Measurements from ENCODE around the gene SLC27A1.
A peak's percentile ranks its signal among the peaks of the same experiment; 100 is the strongest.

SLC27A1 gene

DNA sequence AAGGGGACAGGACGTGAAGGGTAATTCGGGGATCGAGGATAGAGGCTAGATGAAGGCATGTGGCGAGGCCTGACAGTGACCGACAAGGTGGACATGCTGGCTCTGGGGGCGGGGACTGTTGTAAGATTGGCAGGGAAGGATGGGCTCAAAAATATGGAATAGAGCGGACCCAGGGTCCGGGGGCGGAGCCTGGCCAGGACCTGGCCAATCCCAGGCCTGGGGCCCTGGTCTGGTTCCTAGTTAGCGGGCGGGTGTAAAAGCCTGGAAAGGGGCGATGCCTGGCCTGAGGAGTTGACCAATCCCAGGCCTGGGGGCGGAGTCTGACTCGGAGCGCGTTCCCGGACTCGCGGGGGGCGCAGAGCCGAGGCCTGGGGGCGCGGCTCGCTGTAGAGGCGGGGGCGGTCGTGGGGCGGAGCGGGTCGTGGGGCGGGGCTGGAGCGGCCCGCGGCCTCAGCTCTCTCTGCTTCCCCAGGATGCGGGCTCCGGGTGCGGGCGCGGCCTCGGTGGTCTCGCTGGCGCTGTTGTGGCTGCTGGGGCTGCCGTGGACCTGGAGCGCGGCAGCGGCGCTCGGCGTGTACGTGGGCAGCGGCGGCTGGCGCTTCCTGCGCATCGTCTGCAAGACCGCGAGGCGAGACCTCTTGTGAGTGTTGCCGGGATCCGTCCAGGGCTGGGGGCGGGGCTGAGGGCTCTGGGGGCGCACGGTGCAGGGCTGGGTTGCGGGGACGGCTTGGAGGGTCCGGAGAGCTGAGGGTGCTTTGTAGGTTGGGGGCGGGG lies at the start of gene SLC27A1:
Gene SLC27A1 (plus strand): TSS at position 457 of the 774 bp plus-strand sequence. CDS start 17 bp downstream, at position 474.
- peak; percentile 87 for DNase-seq (ENCODE audit: low spot score)

DNA sequence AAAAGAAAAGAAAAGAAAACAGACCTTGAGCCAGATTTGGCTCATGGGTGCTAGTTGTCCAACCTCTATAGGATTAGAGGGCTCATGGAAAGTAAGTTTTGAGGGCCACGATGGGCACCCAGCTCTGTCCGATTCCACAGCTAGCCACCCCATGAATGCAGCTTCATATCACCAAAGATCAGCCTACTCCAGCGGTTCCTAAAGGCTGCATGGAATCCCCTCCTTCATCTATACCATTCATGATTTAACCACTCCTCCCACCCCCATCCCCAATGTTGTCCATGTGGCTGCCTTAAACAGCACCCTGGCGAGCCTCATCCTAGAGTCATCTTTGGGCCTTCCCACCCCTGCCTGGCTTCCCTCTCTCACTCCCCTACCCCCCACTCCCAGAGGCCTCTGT lies 48.4 kb upstream of the SLC27A1 start:
- DNase-seq (ENCODE audit: low spot score), result no peak

DNA sequence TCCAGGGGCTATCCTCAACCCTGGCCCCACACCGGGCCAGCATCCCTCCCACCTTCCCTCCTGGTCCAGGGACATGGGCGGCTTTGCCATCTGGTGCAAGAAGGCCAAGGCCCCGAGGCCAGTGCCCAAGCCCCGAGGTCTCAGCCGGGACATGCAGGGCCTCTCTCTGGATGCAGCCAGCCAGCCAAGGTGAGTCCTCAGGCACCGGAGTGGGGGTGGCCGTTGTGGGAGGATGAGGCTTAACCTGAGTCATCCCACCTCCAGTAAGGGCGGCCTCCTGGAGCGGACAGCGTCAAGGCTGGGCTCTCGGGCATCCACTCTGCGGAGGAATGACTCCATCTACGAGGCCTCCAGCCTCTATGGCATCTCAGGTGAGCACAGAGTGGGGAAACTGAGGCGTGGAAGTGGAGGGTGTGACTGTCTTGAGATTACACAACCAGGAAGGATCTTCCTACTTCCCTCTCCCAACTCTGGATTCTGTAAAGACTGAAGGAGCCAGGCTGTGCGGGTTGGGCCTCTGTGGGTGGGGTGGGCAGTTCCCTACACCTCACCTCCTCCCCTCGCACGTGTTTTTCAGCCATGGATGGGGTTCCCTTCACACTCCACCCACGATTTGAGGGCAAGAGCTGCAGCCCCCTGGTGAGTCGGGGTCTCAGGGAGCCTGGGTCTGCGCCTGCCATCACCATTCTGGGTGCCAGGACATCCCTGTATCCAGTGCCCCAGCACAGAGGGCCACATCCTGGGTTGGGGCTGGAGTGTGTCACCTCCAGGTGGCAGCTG lies 46.7 kb upstream of the SLC27A1 start:
- no peak for DNase-seq (ENCODE audit: low spot score)

GRCh38 chr19:17424743-17425365 lies 45.5 kb upstream of the SLC27A1 start:
- DNase-seq (ENCODE audit: low spot score), result peak; percentile 58

DNA sequence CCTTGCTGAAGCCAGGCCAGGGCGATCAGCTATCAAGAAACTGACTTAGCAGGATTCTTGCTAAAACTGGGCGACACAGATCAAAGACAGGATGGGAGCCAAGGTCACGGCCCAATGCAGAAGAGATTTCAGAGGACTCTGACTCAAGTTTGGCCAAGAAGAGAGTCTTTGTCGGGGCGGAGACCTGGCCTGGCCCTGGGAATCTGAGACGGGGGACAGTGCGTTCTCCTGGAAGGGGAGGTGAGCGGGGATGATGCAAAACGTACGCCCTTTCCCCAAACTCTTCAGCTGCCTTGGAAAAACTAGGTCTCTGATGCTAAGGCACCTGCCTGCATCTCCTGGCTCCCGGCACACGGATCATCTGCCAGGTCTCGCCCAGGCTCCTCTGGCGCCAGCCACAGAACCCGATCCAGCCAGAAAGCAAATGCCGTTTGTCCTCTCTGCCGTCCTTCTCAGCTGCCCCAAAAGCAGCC lies 40.6 kb upstream of the SLC27A1 start:
- DNase-seq (ENCODE audit: low spot score), result no peak

DNA sequence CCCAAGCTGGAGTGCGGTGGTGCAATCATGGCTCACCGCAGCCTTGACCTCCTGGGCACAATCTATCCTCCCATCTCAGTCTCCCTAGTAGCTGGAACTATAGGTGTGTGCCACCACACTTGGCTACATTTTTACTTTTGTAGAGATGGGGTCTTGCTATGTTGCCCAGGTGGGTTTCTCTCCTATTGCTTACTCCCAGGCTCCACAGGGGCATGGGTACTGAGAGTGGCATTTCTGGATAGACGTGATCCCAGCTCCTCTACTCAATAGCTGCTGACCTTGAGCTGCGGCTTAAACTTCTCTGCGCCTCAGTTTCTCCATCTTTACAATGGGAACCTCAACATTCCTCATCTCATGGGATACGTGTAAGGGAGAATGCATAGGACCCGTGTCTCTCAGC lies 38.9 kb upstream of the SLC27A1 start:
- DNase-seq (ENCODE audit: low spot score), result no peak

DNA sequence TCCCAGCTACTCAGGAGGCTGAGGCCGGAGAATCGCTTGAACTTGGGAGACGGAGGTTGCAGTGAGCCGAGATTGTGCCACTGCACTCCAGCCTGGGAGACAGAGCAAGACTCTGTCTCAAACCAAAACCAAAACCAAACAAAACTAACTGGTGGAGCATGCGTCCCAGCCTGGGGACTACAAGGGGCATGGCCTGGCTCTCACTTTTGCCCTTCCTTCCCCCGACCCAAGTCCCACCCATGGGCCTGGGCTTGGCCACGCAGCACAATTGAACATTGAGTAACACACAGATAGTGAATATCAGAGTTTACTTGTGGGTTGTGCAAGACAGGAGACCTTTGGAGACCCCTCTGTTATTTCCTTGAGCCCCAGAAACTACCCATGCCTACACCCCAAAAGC lies 35.1 kb upstream of the SLC27A1 start:
- DNase-seq (ENCODE audit: low spot score), result no peak

DNA sequence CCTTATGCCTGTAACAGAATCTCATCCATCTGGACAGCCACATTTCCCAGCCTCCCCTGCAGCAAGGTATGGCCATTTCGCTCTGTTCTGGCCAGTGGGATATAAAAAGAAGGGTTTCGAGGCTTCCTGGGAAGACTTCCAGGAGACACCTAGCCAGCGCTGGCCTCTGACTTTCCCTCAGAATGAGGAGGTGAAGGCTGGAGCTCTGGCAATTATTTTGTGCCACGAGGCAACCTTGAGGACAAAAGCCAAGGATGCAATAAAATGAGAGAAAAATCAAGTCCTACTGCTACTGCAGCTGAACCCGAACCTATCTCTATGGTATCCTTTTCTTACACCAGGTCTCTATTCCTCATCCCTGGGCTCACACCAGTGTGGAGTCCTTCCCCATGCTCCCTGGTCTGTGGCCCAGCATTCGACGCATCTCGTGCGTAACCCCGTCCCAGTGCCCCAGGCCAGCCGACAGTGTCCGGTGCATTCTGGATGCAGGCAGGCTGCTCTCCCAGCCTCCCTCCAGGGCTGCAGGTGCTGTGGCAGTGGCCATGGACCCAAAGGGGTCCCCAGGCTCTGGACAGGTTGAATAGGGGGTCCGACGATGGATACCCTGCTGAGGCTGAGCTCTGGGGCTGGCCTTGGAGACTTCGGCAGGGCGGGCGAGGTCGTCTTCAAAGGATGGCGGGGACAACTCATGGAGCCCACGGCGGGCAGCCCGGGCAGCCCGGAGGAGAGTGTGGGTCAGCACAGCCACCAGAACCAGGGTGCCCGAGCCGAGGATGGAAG lies 34.0 kb upstream of the SLC27A1 start:
- no peak for DNase-seq (ENCODE audit: low spot score)

DNA sequence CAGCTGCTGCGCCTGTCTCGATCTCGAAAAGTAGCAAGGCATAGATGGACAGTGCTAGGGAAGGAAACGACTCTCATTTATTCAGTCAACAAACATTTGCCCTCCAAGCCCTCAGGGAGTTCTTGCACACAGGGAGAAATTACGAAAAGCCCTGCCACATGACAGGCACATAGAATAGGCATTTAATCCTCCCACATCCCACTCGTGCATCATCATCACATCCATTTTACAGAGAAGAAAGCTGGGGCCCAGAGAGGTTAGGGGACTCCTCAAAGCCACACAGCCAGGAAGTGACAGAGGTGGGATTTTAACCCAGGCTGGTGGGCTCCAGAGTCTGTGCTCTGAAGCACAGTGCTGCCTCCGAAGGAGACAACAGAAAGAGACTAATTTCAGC lies 33.5 kb upstream of the SLC27A1 start:
- no peak for DNase-seq (ENCODE audit: low spot score)

DNA sequence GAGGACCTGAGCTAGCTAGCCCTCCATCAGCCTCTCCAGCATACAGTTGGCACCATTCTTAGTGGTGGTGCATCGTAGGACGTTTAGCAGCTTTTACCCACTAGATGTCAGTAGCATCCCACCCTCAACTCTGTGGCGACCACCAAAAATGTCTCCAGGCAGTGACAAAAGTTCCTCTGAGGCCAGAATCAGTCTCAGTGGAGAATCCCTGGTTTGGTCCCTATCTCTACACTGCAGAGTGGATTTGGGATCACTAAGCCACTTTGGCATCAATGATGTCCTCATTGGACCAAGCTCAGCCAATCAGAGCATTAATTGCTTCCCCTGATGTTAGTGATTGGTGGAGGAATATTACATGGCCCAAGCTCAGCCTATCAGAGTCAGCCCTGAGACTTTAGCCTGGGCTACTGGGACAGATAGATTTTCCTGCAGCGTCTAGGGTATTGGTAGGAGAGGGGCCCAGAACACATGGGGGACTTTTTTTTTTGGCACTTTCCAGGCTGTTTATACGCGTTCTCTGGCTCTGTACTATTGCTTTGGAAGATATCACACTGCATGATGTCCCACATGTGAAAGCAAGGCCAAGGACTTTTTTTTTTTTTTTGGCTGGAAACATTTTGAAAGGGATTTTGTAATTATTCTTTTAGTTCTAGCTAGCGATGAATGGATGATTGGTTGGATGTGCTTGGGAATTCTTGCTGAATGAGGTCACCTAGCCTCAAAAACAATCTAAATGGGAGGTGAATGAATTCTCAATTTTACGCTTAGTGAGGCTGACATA lies 28.9 kb upstream of the SLC27A1 start:
- DNase-seq (ENCODE audit: low spot score), result no peak

DNA sequence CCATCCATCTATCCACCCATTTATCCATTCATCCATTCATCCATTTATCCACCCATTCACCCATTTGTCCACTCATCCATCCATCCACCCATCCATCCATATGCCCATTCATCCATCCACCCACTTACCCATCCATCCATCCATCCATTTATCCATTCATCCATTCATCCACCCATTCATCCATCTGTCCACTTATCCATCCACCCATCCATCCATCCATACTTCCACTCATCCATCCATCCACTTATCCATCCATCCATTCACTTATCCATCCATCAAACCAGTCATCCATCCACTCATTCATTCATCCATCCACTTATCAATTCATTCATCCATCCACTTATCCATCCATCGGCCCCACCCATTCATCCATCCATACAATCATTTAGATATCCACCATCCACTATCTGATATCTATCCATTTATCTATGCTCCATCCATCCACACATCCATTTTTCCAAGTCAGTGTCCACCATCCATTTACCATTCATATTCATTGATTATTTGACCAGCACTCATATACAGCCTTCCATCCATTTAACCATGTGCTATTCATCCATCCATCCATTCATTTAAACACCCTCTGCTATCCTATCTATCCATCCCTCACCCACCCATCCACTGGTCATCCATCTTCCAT lies 24.7 kb upstream of the SLC27A1 start:
- DNase-seq (ENCODE audit: low spot score), result no peak

- no peak for DNase-seq (ENCODE audit: low spot score)
Observed at GRCh38 chr19:17447704-17448130, 22.6 kb upstream of the SLC27A1 start.

DNA sequence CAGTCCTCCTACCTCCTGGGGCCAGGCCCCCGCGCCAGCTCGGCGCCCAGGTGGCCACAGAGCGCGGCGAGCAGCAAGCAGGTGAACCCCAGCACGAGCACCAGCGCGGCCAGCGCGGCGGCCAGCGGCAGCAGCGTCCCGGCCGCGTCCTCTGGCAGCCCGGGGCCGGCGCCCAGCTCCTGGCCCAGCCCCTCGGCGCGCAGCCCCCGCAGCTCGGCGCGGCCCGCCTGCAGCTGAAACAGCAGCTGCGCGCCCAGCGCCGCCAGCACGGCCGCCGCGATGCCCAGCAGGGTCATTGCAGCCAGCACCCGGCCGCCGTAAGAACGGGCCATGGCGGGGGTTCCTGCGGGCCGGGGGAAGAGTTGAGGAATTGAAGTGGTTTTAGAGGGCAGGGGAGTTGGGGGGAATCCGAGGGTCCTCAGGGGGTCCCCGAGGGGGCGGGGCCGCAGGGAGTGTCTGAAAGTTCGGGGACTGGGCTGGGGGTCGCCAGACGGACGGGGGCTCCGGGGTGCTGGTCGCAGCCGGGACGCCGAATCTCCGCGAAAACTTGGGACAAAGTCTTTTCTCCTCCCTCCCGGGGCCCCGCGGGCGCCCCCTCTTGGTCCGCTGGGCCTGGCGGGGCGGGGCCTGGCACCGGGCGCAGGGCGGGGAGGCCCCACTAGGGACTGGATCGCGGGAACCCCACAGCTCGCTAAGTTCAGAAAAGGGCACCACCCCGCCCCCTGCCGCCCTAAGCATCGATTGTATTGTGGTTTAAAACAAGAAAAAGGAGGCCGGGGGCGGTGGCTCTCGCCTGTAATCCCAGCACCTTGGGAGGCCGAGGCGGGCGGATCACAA lies 22.0 kb upstream of the SLC27A1 start, which contains the start of gene TMEM221:
Gene TMEM221 (minus strand): TSS at position 538 of the 837 bp plus-strand sequence. CDS start 206 bp downstream, at position 332.
- peak; percentile 76 for DNase-seq (ENCODE audit: low spot score)

- DNase-seq (ENCODE audit: low spot score), result no peak
Observed at GRCh38 chr19:17450264-17451075, 19.9 kb upstream of the SLC27A1 start.

- DNase-seq (ENCODE audit: low spot score), result no peak
Observed at GRCh38 chr19:17451820-17452219, 18.5 kb upstream of the SLC27A1 start.

- no peak for DNase-seq (ENCODE audit: low spot score)
Observed at GRCh38 chr19:17454576-17455071, 15.7 kb upstream of the SLC27A1 start.

- DNase-seq (ENCODE audit: low spot score), result no peak
Observed at GRCh38 chr19:17455308-17456123, 14.8 kb upstream of the SLC27A1 start.

- no peak for DNase-seq (ENCODE audit: low spot score)
Observed at GRCh38 chr19:17456127-17456526, 14.2 kb upstream of the SLC27A1 start.

Data from HuH-7 (cell line).